ENCODE data around the gene PODN. TPM values are rescaled to one million over a fixed set of nuclear protein-coding genes. Genes with fewer than 3 reads are reported as not detected.
A peak's percentile ranks its signal among the peaks of the same experiment; 100 is the strongest.

PODN gene
- total RNA-seq, 1 experiment from 2014 or later, result 0.36 TPM

GRCh38 chr1:53075206-53075605 lies 13.2 kb downstream of the PODN start:
- no peak for DNase-seq (ENCODE audit: low read depth)

GRCh38 chr1:53075761-53076163 lies 13.7 kb downstream of the PODN start:
- no peak for DNase-seq (ENCODE audit: low read depth)

- DNase-seq (ENCODE audit: low read depth), result no peak
Observed at GRCh38 chr1:53076165-53076564, 14.2 kb downstream of the PODN start.

GRCh38 chr1:53076721-53077598 lies 14.9 kb downstream of the PODN start:
- DNase-seq (ENCODE audit: low read depth), result no peak

DNA sequence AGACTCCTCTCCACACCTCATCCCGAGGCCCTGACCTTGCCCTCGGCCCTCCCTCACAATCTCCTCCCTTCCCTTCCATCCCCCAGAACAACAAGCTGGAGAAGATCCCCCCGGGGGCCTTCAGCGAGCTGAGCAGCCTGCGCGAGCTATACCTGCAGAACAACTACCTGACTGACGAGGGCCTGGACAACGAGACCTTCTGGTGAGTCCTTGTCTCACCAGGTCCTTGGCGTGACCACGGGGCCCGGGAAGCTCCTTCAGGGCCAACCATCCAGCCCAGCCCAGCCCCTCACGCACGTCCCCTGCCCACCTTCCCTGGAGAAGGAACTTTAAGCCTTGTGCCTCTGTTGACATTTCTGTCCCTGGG lies 15.6 kb downstream of the PODN start:
- no peak for DNase-seq (ENCODE audit: low read depth)

GRCh38 chr1:53078333-53079101 lies 16.5 kb downstream of the PODN start:
- DNase-seq (ENCODE audit: low read depth), result no peak

GRCh38 chr1:53079251-53079650 lies 17.2 kb downstream of the PODN start:
- no peak for DNase-seq (ENCODE audit: low read depth)

DNA sequence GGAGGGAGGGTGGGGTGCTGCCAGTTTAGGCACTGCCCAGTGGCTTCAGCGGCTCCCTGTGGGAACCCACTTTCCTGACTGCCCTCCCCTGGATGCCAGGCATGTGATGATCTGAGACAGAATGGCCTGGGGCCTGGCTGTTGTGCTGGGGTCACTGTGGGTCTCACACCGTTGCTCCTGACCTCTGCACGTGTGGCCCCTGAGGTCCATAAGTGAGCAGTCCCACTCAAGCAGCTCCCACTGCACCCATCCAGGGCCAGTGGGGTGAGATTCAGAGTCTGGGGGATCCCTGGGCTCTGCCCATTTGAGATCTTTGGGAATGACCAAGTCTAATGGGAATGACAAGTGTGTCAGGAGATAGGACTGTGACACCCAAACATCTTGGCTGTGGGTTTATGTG lies 18.0 kb downstream of the PODN start:
- no peak for DNase-seq (ENCODE audit: low read depth)

GRCh38 chr1:53080769-53081168 lies 18.8 kb downstream of the PODN start:
- no peak for DNase-seq (ENCODE audit: low read depth)

DNA sequence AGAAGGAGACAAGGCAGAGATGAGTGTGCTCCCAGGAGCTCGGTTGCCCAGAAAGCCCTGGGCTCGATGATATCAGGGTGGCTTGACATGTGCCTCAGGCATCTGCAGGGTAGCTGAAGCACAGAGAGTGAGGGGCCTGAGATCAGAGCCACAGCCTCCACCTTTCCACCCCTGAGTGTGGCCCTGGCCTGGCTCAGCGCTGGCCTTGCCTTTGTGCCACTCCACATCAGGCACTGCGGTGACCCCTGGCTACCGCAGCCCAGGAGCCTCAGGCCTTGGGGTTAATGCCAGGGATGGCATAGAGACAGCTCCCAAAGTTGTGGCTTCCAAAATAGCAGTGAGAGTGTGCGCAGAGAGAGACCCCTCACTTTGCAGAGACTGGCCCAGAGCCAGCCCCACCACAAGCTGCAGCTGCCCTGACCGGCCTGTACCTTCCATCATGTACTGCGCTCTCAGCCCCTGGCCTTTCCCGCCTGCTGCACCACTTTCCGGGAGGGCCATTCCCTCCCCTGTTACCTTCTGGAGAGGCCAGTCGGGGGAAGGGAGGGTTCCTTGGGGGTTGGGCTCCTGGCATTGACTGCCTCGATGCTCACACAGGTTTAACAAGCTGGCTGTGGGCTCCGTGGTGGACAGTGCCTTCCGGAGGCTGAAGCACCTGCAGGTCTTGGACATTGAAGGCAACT lies 19.5 kb downstream of the PODN start:
- DNase-seq (ENCODE audit: low read depth), result no peak

DNA sequence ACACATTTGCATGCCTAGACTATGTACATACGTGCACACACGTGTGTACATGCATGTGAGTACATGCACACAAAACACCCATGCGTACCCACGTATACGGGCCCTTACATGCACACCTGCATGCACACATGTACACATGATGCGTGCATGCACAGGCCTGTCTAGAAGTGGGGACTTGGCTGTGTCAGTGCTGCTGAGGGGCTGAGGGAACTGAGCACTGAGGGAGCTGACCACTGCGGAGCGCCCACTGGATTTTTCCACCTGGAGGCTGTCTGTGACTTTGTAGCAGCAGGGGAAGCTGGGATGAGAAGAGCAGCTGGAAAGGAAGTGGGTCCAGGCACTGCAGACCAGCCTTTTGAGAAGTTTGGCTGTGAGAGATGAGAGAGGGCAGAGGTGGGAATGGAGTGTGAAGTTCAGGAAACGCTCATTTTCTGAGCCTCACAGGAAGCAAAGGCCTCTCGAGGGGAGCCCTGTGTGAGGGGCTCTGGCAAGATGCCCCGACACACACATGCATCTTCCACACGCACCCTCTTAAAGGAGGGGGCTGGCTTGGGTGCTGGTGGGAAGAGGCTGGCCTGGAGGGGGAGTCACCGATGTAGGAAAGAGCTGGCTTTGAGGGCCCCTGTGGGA lies 20.9 kb downstream of the PODN start:
- no peak for DNase-seq (ENCODE audit: low read depth)

DNA sequence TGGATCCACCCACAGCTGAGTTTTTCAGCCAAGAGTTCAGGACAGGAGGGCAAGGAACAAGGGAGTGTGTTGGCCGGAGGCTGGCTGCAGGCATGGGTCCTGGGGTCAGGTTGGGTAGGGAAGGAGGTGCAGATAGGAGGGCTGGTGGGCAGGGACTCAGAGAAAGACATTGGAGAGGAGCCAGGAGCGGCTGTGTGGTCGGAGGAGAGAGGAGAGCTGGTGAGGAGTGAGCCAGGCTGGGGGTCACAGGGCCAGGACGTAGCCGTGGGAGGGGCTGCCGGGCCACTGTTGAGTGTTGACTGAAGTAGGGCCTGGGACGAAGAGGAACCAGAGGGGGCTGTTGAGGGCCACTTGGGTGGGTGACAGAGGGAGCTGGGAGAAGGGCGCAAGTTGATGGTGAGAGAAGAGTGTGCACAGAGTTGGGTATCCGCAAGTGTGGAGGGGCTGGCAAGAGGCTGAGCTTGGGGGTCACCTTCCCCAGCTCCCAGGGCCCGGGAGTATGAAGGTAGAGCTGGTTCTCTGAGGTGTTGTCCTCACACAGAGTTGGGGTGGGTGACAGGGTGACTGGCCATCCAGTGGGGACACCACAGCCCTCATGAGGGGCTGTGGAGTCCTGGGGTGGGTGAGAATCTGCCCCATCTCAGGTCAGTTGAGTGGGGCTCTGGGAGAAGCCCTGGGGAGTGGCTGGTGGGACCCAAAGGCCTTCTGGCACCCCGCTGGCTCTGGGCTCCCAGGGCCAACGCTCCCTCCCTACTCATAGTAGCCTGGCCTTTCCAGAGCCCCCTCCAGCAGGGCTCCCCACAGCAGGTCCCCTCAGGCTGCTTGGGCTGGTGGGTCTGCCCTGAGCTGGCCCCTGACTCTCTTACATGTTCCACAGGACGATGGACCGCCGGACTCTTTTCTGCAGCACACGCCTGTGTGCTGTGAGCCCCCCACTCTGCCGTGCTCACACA lies 21.9 kb downstream of the PODN start:
- DNase-seq (ENCODE audit: low read depth), result no peak

- no peak for DNase-seq (ENCODE audit: low read depth)
Observed at GRCh38 chr1:53084589-53084971, 22.6 kb downstream of the PODN start.

DNA sequence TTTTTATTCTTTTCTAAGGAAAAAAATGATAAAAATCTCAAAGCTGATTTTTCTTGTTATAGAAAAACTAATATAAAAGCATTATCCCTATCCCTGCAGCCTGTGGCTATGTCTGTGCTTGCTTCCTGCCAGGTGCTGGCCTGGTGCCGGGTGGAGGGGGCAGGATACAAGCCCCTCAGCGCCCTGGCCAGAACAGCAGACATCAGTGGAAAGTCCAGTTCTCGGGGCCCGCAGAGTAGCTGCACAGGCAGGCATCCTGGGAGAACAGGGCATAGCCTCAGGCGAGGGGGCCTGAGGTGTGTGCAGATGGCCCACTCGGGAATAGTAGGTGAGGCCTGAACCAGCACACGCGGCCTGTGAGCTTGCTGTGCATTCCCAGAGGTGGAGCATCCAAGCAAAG lies 23.4 kb downstream of the PODN start:
- DNase-seq (ENCODE audit: low read depth), result no peak

DNA sequence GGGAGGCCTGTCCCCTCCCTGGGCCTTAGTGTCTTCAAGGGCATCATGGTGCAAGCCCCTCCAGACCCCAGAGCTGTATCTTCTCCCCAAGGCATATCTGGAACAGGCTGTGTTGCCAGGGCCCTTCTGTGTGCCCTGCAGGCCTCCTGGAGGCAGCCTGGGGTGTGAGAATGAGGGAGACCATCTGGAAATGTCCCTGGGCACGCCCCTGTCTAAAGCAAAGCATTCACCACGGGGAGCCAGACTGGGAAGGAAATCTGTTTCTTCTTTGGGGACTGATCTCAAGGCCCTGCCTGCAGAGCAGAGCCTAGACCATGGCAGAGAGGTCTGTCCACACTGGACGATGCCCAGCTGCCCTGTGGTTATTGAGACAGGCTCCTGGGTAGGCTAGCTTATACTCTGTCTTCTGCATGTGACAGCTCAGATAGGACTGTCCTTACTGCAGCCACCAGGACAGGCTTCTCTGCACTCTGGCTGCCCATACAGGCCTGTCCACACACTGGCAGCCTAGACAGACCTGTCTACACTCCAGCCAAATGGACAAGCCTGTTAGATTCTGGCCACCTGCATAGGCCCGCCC lies 24.6 kb downstream of the PODN start:
- DNase-seq (ENCODE audit: low read depth), result no peak

GRCh38 chr1:53087332-53088285 lies 25.6 kb downstream of the PODN start:
- no peak for DNase-seq (ENCODE audit: low read depth)

GRCh38 chr1:53088616-53089300 lies 26.7 kb downstream of the PODN start:
- DNase-seq (ENCODE audit: low read depth), result no peak

DNA sequence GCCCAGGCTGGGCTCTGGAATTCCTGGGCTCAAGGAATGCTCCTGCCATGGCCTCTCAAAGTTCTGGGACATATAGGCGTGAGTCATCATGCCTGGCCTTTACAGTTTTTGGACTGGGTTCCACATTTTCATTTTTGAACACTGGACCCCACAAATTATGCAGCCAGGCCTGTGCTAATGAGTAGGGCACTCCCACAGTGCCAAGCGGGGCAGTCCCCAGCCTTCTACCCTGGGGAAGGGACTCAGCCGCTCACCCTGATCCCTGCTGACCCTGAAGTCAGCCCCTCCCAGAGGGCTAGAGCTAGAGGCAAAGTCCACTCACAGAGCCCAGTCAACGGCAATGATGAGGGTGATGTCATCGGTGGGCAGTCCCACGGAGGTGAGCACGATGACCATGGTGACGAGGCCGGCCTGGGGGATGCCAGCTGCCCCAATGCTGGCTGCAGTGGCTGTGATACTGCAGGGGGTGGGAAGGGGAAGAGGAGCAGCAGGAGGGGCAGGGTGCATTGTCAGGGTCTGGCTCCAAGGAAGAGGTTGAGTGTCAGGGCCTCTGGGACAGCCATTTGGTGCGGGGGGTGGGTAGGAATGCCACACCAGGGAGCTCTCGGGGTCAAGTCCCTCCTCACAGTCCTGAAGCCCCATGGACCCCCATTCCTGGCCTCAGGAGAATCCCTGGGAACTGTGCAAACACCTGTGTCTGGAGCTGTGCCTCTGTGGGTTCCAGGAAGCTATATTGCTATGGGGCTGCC lies 27.6 kb downstream of the PODN start:
- peak; percentile 53 for DNase-seq (ENCODE audit: low read depth)
